ENCODE results near the gene FGD5.

Gene FGD5

DNA sequence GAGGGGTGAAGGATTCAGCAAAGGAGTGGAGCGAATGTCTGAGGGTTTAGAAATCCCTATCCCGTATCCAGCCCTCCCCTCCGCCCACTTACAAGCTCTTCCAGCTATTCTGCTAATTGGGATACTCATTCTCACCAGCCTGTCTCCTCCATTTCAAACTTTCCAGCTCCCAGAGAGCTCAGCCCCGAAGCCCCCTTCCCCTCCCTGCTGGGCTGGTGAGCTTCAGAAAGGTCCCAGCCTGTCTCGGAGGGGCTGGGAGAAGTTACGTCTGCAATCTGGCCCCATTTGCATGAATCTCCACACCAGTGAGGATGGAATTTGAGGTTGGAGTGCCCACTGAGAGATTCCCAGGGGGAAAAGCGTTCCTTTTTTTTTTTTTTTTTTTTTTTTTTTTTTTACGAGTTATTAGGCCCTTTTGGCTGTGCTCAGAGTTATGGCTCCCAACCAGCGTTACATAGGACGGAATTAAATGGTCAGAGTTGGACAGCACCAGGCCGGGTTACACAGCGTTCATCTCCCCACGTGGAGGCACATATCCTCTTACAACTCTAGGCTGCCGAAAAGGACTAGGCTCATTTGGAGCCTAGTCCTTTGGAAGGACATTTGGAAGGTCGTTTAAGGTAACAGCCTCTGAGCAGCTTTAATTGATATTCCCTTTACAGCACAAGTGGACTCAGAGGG, 34.6 kb downstream of the FGD5 start:
- no peak for TF ChIP-seq CTCF (IDR thresholded peaks at IDR 0.05)
- TF ChIP-seq ZFX (IDR thresholded peaks at IDR 0.05; ENCODE audit: borderline replicate concordance): no peak
- H3K27ac ChIP-seq: no peak overlapping the region

GRCh38 chr3:14857506-14857905, 38.7 kb downstream of the FGD5 start:
- TF ChIP-seq ZFX (IDR thresholded peaks at IDR 0.05; ENCODE audit: borderline replicate concordance): no peak
- TF ChIP-seq CTCF (IDR thresholded peaks at IDR 0.05): no peak
- H3K27ac ChIP-seq: no peak overlapping the region

- TF ChIP-seq ZFX (IDR thresholded peaks at IDR 0.05; ENCODE audit: borderline replicate concordance): no peak
- TF ChIP-seq CTCF (IDR thresholded peaks at IDR 0.05): no peak
- no peak overlapping the region for H3K27ac ChIP-seq
Measured at GRCh38 chr3:14858105-14858504, 39.3 kb downstream of the FGD5 start.

GRCh38 chr3:14859880-14860279, 41.1 kb downstream of the FGD5 start:
- TF ChIP-seq CTCF (IDR thresholded peaks at IDR 0.05) (no peak), ZFX (IDR thresholded peaks at IDR 0.05; ENCODE audit: borderline replicate concordance) (no peak)
- no peak overlapping the region for H3K27ac ChIP-seq

- no peak for TF ChIP-seq CTCF (IDR thresholded peaks at IDR 0.05)
- TF ChIP-seq ZFX (IDR thresholded peaks at IDR 0.05; ENCODE audit: borderline replicate concordance): no peak
- no peak overlapping the region for H3K27ac ChIP-seq
Measured at GRCh38 chr3:14861031-14861430, 42.3 kb downstream of the FGD5 start.

- H3K27ac ChIP-seq: no peak overlapping the region
- TF ChIP-seq CTCF (IDR thresholded peaks at IDR 0.05) (no peak), ZFX (IDR thresholded peaks at IDR 0.05; ENCODE audit: borderline replicate concordance) (no peak)
Measured at GRCh38 chr3:14861446-14862302, 42.9 kb downstream of the FGD5 start.

- no peak overlapping the region for H3K27ac ChIP-seq
Measured at GRCh38 chr3:14862303-14862660, 43.5 kb downstream of the FGD5 start.

More at GRCh38 chr3:14862303-14862660, 43.5 kb downstream of the FGD5 start:
- TF ChIP-seq ZFX (IDR thresholded peaks at IDR 0.05; ENCODE audit: borderline replicate concordance): no peak
- TF ChIP-seq CTCF (IDR thresholded peaks at IDR 0.05): no peak
